Measurements from ENCODE around the gene ZNF772. TPM values are rescaled to one million over a fixed set of nuclear protein-coding genes. Genes with fewer than 3 reads are reported as not detected.

ZNF772 gene
- total RNA-seq, 4 donors from 2014 or later, result 7.1 to 11.5 (median 9.0) TPM

GRCh38 chr19:57435062-57435978 is 42.0 kb downstream of the ZNF772 start, which contains the start of gene ZNF749:
Gene ZNF749 (plus strand): TSS chr19:57435325. CDS start chr19:57435579, 254 bp downstream.
- no peaks in the 10 kb centered on the region for H3K27me3 ChIP-seq
- peaks cover 0 to 18% (median 10%) of the 10 kb centered on the region in 4 donors for H3K36me3 ChIP-seq
- peaks cover 0 to 2% (median 0%) of the 10 kb centered on the region in 4 donors for H3K9me3 ChIP-seq
- peak within 1 kb of the TSS; percentile 47 to 74 (median 59) for H3K27ac ChIP-seq (replicated peaks in 1 of 4)
- TF ChIP-seq, protein P1, sequence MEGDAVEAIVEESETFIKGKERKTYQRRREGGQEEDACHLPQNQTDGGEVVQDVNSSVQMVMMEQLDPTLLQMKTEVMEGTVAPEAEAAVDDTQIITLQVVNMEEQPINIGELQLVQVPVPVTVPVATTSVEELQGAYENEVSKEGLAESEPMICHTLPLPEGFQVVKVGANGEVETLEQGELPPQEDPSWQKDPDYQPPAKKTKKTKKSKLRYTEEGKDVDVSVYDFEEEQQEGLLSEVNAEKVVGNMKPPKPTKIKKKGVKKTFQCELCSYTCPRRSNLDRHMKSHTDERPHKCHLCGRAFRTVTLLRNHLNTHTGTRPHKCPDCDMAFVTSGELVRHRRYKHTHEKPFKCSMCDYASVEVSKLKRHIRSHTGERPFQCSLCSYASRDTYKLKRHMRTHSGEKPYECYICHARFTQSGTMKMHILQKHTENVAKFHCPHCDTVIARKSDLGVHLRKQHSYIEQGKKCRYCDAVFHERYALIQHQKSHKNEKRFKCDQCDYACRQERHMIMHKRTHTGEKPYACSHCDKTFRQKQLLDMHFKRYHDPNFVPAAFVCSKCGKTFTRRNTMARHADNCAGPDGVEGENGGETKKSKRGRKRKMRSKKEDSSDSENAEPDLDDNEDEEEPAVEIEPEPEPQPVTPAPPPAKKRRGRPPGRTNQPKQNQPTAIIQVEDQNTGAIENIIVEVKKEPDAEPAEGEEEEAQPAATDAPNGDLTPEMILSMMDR (IDR thresholded peaks at IDR 0.05), result no peak
- peak; percentile 53 to 92 for TF ChIP-seq POLR2AphosphoS5 (IDR thresholded peaks at IDR 0.05)
- intact Hi-C loops (cut with DNase I), result loop anchor here (2.0 kb wide), 1 partner anchor 25 kb away; the partner anchor contains the start of gene ZNF17
- DNase-seq (ENCODE audit: extremely low spot score), result peak; percentile 100
- peak within 1 kb of the TSS; percentile 75 to 85 (median 80) for H3K4me3 ChIP-seq
- WGBS, result under 1% methylated on average over 14 of the region's 61 CpGs
- peaks cover 16 to 25% (median 22%) of the 10 kb centered on the region in 4 donors for H3K4me1 ChIP-seq

GRCh38 chr19:57434386-57435061 is 42.8 kb downstream of the ZNF772 start:
- TF ChIP-seq EP300 (IDR thresholded peaks at IDR 0.05) (no peak), POLR2AphosphoS5 (IDR thresholded peaks at IDR 0.05) (no peak), POLR2A (IDR thresholded peaks at IDR 0.05; ENCODE audit: low read depth) (no peak)
- TF ChIP-seq, protein P1 (IDR thresholded peaks at IDR 0.05), result no peak
- Histone ChIP-seq H3K27me3 (no peaks in the 10 kb centered on the region), H3K36me3 (peaks cover 0 to 18% (median 10%) of the 10 kb centered on the region in 4 donors), H3K27ac (replicated peaks in 1 of 4) (peak overlapping the region in 3 of 4 donors; percentile 47 to 74 (median 67)), H3K4me3 (peak overlapping the region; percentile 75 to 85 (median 80)), H3K9me3 (no peaks in the 10 kb centered on the region), H3K4me1 (peaks cover 16 to 25% (median 22%) of the 10 kb centered on the region in 4 donors)
- no peak for DNase-seq (ENCODE audit: extremely low spot score)
- WGBS, result 26% methylated on average over 15 of the region's 15 CpGs
- intact Hi-C loops (cut with DNase I), result loop anchor here (2.0 kb wide), 1 partner anchor 24 kb away; the partner anchor contains the start of gene ZNF17

- Histone ChIP-seq H3K9me3 (peaks cover 3 to 86% (median 61%) of the 10 kb centered on the region in 4 donors), H3K27ac (replicated peaks in 1 of 4) (no peak overlapping the region), H3K36me3 (peaks cover 52 to 68% (median 61%) of the 10 kb centered on the region in 4 donors), H3K27me3 (no peaks in the 10 kb centered on the region), H3K4me3 (no peak overlapping the region), H3K4me1 (no peaks in the 10 kb centered on the region)
- WGBS, result 97% methylated on average over 3 of the region's 3 CpGs
- TF ChIP-seq POLR2AphosphoS5 (IDR thresholded peaks at IDR 0.05) (no peak), EP300 (IDR thresholded peaks at IDR 0.05) (no peak), POLR2A (IDR thresholded peaks at IDR 0.05; ENCODE audit: low read depth) (no peak)
- TF ChIP-seq, protein P1 (IDR thresholded peaks at IDR 0.05), result no peak
- intact Hi-C loops (cut with DNase I), result no loop called here
- no peak for DNase-seq (ENCODE audit: extremely low spot score)
Observed at GRCh38 chr19:57421037-57421436, 56.3 kb downstream of the ZNF772 start.

GRCh38 chr19:57419439-57419838 is 57.9 kb downstream of the ZNF772 start:
- peaks cover 58 to 84% (median 74%) of the 10 kb centered on the region in 4 donors for H3K36me3 ChIP-seq
- H3K4me1 ChIP-seq, result no peaks in the 10 kb centered on the region
- no peak overlapping the region for H3K27ac ChIP-seq (replicated peaks in 1 of 4)
- peaks cover 3 to 87% (median 61%) of the 10 kb centered on the region in 4 donors for H3K9me3 ChIP-seq
- TF ChIP-seq, protein P1 (IDR thresholded peaks at IDR 0.05), result no peak
- TF ChIP-seq POLR2A (IDR thresholded peaks at IDR 0.05; ENCODE audit: low read depth), result no peak
- no peak for TF ChIP-seq EP300 (IDR thresholded peaks at IDR 0.05)
- H3K4me3 ChIP-seq, result no peak overlapping the region
- no peaks in the 10 kb centered on the region for H3K27me3 ChIP-seq
- no peak for DNase-seq (ENCODE audit: extremely low spot score)
- intact Hi-C loops (cut with DNase I), result no loop called here
- 90% methylated on average over 4 of the region's 4 CpGs for WGBS

Small RNA genes lying within 50 kb of the gene (small RNA-seq; reads per million reads assigned to genes)
- 0 reads per million in 3 donors for gene VN1R107P

Other genes starting within 250 kb of the ZNF772 start
- 1 to 10 TPM in 1 of 4 donors, under 1 TPM in 3; 0.33 to 1.2 (median 0.85) TPM for gene AURKC, start 246.5 kb downstream of the ZNF772 start, total RNA-seq
- 10 to 100 TPM; 13.3 to 19.7 (median 17.3) TPM for gene ZNF805, start 236.9 kb downstream of the ZNF772 start, total RNA-seq
- 10 to 100 TPM; 46.1 to 75.0 (median 50.1) TPM for gene ZNF460, start 197.1 kb downstream of the ZNF772 start, total RNA-seq
- 1 to 10 TPM; 6.6 to 9.1 (median 8.3) TPM for gene ZNF543, start 157.1 kb downstream of the ZNF772 start, total RNA-seq
- 10 to 100 TPM in 1 of 4 donors, 1 to 10 TPM in 3; 7.1 to 12.4 (median 8.5) TPM for gene ZNF304, start 126.3 kb downstream of the ZNF772 start, total RNA-seq
- 10 to 100 TPM; 12.9 to 29.5 (median 20.2) TPM for gene TRAPPC2B, start 114.0 kb downstream of the ZNF772 start, total RNA-seq
- gene ZNF547, start 114.0 kb downstream of the ZNF772 start, total RNA-seq, result 1 to 10 TPM; 1.4 to 3.3 (median 2.8) TPM
- gene ZNF548, start 87.7 kb downstream of the ZNF772 start, total RNA-seq, result 10 to 100 TPM; 20.2 to 26.3 (median 23.6) TPM
- 1 to 10 TPM; 6.1 to 9.6 (median 8.8) TPM for gene ZNF17, start 66.4 kb downstream of the ZNF772 start, total RNA-seq
- gene ZNF749, start 42.2 kb downstream of the ZNF772 start, total RNA-seq, result 1 to 10 TPM; 2.5 to 6.4 (median 4.6) TPM
- 1 to 10 TPM in 3 of 4 donors, under 1 TPM in 1; 0.65 to 1.8 (median 1.3) TPM for gene VN1R1, start 20.4 kb downstream of the ZNF772 start, total RNA-seq
- gene ZNF419, start 10.2 kb upstream of the ZNF772 start, total RNA-seq, result 10 to 100 TPM in 2 of 4 donors, 1 to 10 TPM in 2; 9.3 to 17.8 (median 12.4) TPM
- gene ZNF773, start 22.4 kb upstream of the ZNF772 start, total RNA-seq, result 10 to 100 TPM in 3 of 4 donors, 1 to 10 TPM in 1; 7.1 to 18.9 (median 16.6) TPM
- gene ZNF549, start 49.8 kb upstream of the ZNF772 start, total RNA-seq, result 1 to 10 TPM; 3.7 to 6.7 (median 6.4) TPM
- gene ZNF550, start 82.3 kb upstream of the ZNF772 start, total RNA-seq, result 1 to 10 TPM; 3.7 to 6.7 (median 4.2) TPM
- 1 to 10 TPM; 3.3 to 6.0 (median 4.9) TPM for gene ZNF416, start 101.3 kb upstream of the ZNF772 start, total RNA-seq
- gene ZIK1, start 106.6 kb upstream of the ZNF772 start, total RNA-seq, result 1 to 10 TPM; 3.7 to 9.8 (median 6.4) TPM
- 1 to 10 TPM; 1.2 to 6.9 (median 2.8) TPM for gene ZNF530, start 122.3 kb upstream of the ZNF772 start, total RNA-seq
- gene ZNF134, start 136.7 kb upstream of the ZNF772 start, total RNA-seq, result 10 to 100 TPM; 14.5 to 31.3 (median 22.1) TPM
- gene ZNF211, start 155.6 kb upstream of the ZNF772 start, total RNA-seq, result 10 to 100 TPM in 2 of 4 donors, 1 to 10 TPM in 2; 9.4 to 14.8 (median 11.0) TPM
- gene ZSCAN4, start 191.4 kb upstream of the ZNF772 start, total RNA-seq, result not detected
- 1 to 10 TPM; 6.2 to 8.4 (median 6.9) TPM for gene ZNF551, start 204.4 kb upstream of the ZNF772 start, total RNA-seq
- gene ZNF154, start 231.6 kb upstream of the ZNF772 start, total RNA-seq, result 1 to 10 TPM; 5.0 to 8.7 (median 7.1) TPM